Measurements from ENCODE around the gene FOSL2.
"Not testable (repeated sequence)": the region's sequence is repeated elsewhere in the genome, so short reads cannot be mapped to it uniquely, and the experiment has no call there.

FOSL2 gene

GRCh38 chr2:28357948-28358667 lies 34.5 kb upstream of the FOSL2 start:
- DNase-seq, result no peak

- no peak for DNase-seq
Measured at GRCh38 chr2:28358668-28359201, 33.9 kb upstream of the FOSL2 start.

GRCh38 chr2:28359222-28360057 lies 33.2 kb upstream of the FOSL2 start:
- peak; percentile 59 to 78 for DNase-seq

- no peak for DNase-seq
Measured at GRCh38 chr2:28360058-28360717, 32.5 kb upstream of the FOSL2 start.

GRCh38 chr2:28360718-28361293 lies 31.9 kb upstream of the FOSL2 start:
- DNase-seq, result no peak

GRCh38 chr2:28361991-28362710 lies 30.5 kb upstream of the FOSL2 start:
- no peak for DNase-seq

GRCh38 chr2:28362991-28363521 lies 29.6 kb upstream of the FOSL2 start:
- no peak for DNase-seq

- no peak for DNase-seq
Measured at GRCh38 chr2:28363686-28364280, 28.9 kb upstream of the FOSL2 start.

GRCh38 chr2:28364610-28365009 lies 28.0 kb upstream of the FOSL2 start:
- no peak for DNase-seq

- DNase-seq, result no peak
Measured at GRCh38 chr2:28365158-28365557, 27.5 kb upstream of the FOSL2 start.

- DNase-seq, result no peak
Measured at GRCh38 chr2:28366149-28366495, 26.5 kb upstream of the FOSL2 start.

- peak; percentile 29 to 41 for DNase-seq
Measured at GRCh38 chr2:28366496-28367282, 26.0 kb upstream of the FOSL2 start.

- no peak for DNase-seq
Measured at GRCh38 chr2:28367667-28368356, 24.8 kb upstream of the FOSL2 start.

- DNase-seq, result no peak
Measured at GRCh38 chr2:28368357-28368798, 24.3 kb upstream of the FOSL2 start.

- no peak for DNase-seq
Measured at GRCh38 chr2:28369358-28369757, 23.3 kb upstream of the FOSL2 start.

GRCh38 chr2:28370354-28370753 lies 22.3 kb upstream of the FOSL2 start:
- no peak for DNase-seq

- DNase-seq, result not testable (repeated sequence)
Measured at GRCh38 chr2:28371728-28372127, 20.9 kb upstream of the FOSL2 start.

GRCh38 chr2:28373854-28374253 lies 18.8 kb upstream of the FOSL2 start:
- no peak for DNase-seq

GRCh38 chr2:28374331-28374730 lies 18.3 kb upstream of the FOSL2 start:
- DNase-seq, result no peak

- DNase-seq, result no peak
Measured at GRCh38 chr2:28375236-28375635, 17.4 kb upstream of the FOSL2 start.

Data from stimulated activated CD4-positive, alpha-beta T cell treated with anti-CD3 and anti-CD28 coated beads, Interleukin-4, amount 100 ng/mL, for 4 hours (primary cell).